HG02759 (cell line): ENCODE results near the gene ART1.

Source experiments
- ATAC-seq: cut with Tn5 transposase; IDR thresholded peaks from one replicate; pipeline ENCODE4 v1.9.1; 2021; ENCODE audit warnings: mild to moderate bottlenecking, moderate library complexity; ENCODE audit not compliant: unreplicated experiment

ART1 gene

DNA sequence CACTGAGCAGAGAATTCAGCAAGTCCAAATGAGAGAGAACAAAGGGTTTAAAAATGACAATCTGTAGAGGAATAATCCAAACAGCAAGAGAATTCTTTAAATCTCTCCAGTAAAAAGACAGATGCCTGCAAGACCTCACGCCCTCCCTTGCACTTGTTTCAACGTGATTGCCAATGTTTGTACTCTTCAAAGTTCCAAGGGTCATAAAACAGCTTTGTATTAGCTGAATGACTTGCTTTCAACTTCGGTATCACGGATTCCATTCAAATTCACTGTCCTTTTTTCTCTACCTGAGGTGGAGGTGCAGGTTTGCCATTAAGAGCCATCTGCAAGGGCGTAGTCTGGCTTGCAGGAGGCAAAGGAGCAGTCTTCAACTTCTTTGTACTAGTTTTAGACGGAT lies 67.3 kb downstream of the ART1 start:
- ATAC-seq, result no peak
